GM10266 (cell line): Measurements from ENCODE around the gene MEX3A.

ENCODE experiments used
- DNase-seq: peaks from one replicate; pipeline ENCODE4 v3.0.0; 2012; ENCODE audit errors: extremely low spot score
- TF ChIP-seq, protein P1 (sequence below): IDR thresholded peaks from 2 replicates; pipeline ENCODE4 v1.5.1; 2012; ENCODE audit warnings: mild to moderate bottlenecking, low read depth; ENCODE audit not compliant: control insufficient read depth, insufficient read depth; ENCODE audit errors: missing control alignments

The MEX3A gene

DNA sequence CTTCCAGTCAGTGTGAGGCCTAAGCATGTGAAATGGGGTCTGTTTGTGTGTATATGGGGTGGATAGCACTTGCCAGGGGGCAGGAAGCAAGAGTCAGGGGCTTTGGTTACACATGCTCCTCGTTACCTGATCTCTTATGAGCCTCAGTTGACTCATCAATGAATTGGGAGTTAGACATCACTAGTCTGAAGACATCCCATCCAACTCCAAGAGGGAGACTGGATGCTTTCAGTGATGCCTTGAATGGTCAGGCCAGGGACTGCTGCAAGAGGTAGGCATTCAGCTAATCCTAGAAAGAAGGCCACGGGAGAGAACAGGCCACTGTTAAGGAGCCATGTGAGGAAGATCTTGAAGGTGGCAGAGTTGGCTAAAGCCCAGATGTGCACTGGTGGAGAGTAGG lies 15.0 kb downstream of the MEX3A start:
- no peak for DNase-seq
- TF ChIP-seq, protein P1, sequence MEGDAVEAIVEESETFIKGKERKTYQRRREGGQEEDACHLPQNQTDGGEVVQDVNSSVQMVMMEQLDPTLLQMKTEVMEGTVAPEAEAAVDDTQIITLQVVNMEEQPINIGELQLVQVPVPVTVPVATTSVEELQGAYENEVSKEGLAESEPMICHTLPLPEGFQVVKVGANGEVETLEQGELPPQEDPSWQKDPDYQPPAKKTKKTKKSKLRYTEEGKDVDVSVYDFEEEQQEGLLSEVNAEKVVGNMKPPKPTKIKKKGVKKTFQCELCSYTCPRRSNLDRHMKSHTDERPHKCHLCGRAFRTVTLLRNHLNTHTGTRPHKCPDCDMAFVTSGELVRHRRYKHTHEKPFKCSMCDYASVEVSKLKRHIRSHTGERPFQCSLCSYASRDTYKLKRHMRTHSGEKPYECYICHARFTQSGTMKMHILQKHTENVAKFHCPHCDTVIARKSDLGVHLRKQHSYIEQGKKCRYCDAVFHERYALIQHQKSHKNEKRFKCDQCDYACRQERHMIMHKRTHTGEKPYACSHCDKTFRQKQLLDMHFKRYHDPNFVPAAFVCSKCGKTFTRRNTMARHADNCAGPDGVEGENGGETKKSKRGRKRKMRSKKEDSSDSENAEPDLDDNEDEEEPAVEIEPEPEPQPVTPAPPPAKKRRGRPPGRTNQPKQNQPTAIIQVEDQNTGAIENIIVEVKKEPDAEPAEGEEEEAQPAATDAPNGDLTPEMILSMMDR = no peak

DNA sequence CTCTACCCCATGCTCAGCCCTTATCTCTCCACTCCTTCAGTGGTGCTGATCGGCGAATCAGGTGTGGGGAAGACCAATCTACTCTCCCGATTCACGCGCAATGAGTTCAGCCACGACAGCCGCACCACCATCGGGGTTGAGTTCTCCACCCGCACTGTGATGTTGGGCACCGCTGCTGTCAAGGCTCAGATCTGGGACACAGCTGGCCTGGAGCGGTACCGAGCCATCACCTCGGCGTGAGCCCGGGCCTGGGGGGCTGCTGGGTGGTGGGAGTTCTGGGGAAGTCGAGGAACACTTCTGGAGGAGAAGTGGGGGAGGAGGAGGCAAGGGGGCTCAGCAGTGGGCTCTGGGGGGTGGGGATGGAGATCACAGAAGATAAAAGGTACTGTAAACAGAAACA lies 16.4 kb downstream of the MEX3A start:
- TF ChIP-seq, protein P1 = no peak
- DNase-seq = no peak

DNA sequence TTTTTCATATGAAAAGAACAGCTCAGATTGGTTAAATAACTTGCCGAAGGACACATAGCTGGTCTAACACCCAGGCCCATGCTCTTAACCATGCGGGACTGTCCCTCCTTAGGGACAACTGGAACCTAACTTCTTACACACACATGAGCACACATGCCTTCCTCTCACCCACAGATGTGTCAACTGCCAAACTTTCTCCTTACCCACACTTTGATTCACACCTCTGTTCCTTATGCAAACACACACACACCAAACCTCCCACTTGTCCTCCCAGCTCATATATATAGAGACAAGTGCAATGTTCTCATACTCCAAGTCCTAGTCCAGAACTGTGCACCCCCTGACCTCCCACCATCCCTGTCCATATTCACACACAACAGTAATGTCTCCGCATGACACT lies 17.1 kb downstream of the MEX3A start:
- TF ChIP-seq, protein P1 = no peak
- no peak for DNase-seq

DNA sequence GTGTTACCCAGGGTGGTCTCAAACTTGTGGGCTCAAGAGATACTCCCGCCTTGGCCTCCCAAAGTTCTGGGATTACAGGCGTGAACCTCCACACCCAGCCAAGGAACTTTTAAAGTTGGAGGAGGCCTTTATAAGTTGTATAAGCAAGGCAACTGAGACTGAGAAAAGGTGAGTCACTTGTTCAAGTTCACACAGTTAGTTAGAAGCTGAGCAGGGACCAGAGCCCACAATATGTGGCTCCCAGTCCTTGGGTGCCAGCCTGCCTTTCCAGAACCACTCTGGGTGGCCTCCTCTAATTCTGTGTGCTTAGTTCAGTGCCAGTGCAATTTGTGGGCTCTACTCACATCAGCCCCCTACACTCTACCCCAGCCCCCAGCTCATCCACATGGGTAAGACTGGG lies 17.6 kb downstream of the MEX3A start:
- DNase-seq = no peak
- TF ChIP-seq, protein P1 = no peak

DNA sequence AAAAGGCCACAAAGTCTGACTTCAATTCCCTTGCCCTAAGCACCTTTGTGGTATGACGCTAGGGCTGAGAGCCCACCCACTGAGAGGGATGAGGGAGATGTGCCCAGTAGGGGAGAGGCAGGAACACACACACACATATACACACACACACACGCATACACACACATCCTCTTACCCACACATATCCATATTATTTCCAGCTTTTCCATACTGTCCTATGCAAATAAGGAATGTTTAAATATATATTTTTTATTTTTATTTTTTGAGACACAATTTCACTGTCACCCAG lies 18.3 kb downstream of the MEX3A start:
- no peak for DNase-seq
- TF ChIP-seq, protein P1 = no peak

DNA sequence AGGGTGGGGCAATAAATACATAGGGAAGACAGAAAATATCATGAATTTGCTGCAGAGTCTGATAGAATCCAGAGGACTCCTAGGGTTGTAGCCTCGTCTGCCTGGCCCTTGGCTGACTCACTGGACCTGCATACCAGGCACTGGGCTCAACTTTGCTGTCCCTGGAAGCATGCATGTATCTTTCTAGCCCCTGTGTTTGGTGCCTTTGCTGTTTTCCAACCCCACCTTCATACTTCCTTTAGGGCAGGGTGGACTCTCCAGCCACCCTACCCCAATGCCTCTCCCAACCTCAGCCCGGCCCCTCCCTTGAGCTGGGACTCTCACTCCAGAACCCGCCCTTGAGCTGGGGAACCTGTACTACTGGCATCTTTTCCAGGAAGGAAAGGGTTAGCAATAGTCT lies 20.1 kb downstream of the MEX3A start:
- TF ChIP-seq, protein P1 = no peak
- DNase-seq = no peak

DNA sequence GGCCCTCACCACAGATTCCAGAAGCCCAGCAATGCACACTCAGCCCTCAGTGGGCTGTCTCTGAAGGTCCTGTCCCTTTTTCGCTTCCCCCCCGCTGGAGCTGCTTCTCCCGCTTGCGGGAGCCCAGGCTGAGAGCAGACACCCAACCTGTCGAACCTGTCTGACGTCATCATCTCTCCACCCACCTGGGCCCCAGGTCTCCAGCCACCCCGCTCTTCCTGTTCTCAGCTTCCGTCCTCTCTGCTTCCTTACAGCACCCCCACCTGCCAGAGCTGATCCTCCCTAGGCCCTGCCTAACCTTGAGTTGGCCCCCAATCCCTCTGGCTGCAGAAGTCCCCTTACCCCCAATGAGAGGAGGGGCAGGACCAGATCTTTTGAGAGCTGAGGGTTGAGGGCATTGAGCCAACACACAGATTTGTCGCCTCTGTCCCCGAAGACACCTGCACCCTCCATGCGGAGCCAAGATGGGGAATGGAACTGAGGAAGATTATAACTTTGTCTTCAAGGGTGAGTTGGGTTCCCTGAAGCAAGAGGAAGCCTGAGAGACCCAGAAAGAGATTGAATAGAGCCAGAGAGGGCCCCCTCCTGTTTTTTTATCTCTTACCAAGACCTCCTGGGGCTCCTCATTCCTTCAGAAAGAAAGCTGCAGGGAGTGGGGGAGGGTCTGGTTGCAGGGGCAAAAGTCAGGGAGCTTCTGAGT lies 21.2 kb downstream of the MEX3A start, which contains the start of gene RAB25:
RAB25 (plus strand) TSS at position 224 of the 700 bp plus-strand sequence; CDS start at position 465, 241 bp downstream.
- no peak for DNase-seq
- TF ChIP-seq, protein P1 = no peak
